Activated CD8-positive, alpha-beta memory T cell treated with anti-CD3 and anti-CD28 coated beads, Interleukin-2, amount 50 U/mL, for 1 hour (primary cell): Measurements from ENCODE around the gene GPR146.
"Not testable (repeated sequence)": the region's sequence is repeated elsewhere in the genome, so short reads cannot be mapped to it uniquely, and the experiment has no call there.

Experiments
- DNase-seq: peaks from one replicate; pipeline ENCODE4 v3.0.0-alpha.2; 2020; ENCODE audit errors: extremely low read depth

Gene GPR146

GRCh38 chr7:1025743-1026581, 18.4 kb upstream of the GPR146 start:
- DNase-seq = no peak

- no peak for DNase-seq
Observed at GRCh38 chr7:1026721-1027161, 17.6 kb upstream of the GPR146 start.

- no peak for DNase-seq
Observed at GRCh38 chr7:1027242-1028043, 16.9 kb upstream of the GPR146 start.

- no peak for DNase-seq
Observed at GRCh38 chr7:1028044-1028770, 16.1 kb upstream of the GPR146 start.

GRCh38 chr7:1028775-1029636, 15.3 kb upstream of the GPR146 start:
- DNase-seq = no peak

GRCh38 chr7:1029637-1030443, 14.5 kb upstream of the GPR146 start:
- no peak for DNase-seq

- DNase-seq = no peak
Observed at GRCh38 chr7:1030444-1031070, 13.8 kb upstream of the GPR146 start.

GRCh38 chr7:1031716-1032455, 12.5 kb upstream of the GPR146 start:
- no peak for DNase-seq

- no peak for DNase-seq
Observed at GRCh38 chr7:1032536-1033181, 11.7 kb upstream of the GPR146 start.

- no peak for DNase-seq
Observed at GRCh38 chr7:1033546-1034145, 10.7 kb upstream of the GPR146 start.

GRCh38 chr7:1034769-1035168, 9.6 kb upstream of the GPR146 start:
- not testable (repeated sequence) for DNase-seq

- not testable (repeated sequence) for DNase-seq
Observed at GRCh38 chr7:1036164-1036928, 8.0 kb upstream of the GPR146 start.

GRCh38 chr7:1040233-1040632, 4.1 kb upstream of the GPR146 start:
- DNase-seq = not testable (repeated sequence)

- no peak for DNase-seq
Observed at GRCh38 chr7:1040790-1041189, 3.6 kb upstream of the GPR146 start.

GRCh38 chr7:1041551-1042491, 2.5 kb upstream of the GPR146 start:
- no peak for DNase-seq

GRCh38 chr7:1042492-1042833, 1.9 kb upstream of the GPR146 start:
- DNase-seq = no peak
